NCI-H748 treated with DMSO at 0.1 percent for 48 hours (cell line): ENCODE results near the gene SNRPA.
"Not testable (repeated sequence)": the region's sequence is repeated elsewhere in the genome, so short reads cannot be mapped to it uniquely, and the experiment has no call there.

Experiments
- DNase-seq: peaks from one replicate; lab custom pipeline; 2025; lab: John Stamatoyannopoulos, UW

Gene SNRPA

GRCh38 chr19:40802300-40803169 is 51.5 kb downstream of the SNRPA start:
- no peak for DNase-seq

- DNase-seq = no peak
Observed at GRCh38 chr19:40803170-40803856, 52.3 kb downstream of the SNRPA start.

GRCh38 chr19:40803857-40804782 is 53.1 kb downstream of the SNRPA start:
- no peak for DNase-seq

- no peak for DNase-seq
Observed at GRCh38 chr19:40804783-40805242, 53.8 kb downstream of the SNRPA start.

- no peak for DNase-seq
Observed at GRCh38 chr19:40805258-40805868, 54.4 kb downstream of the SNRPA start.

- DNase-seq = peak; percentile 60
Observed at GRCh38 chr19:40806423-40807146, 55.6 kb downstream of the SNRPA start.

GRCh38 chr19:40807147-40808020 is 56.4 kb downstream of the SNRPA start:
- DNase-seq = peak; percentile 32

GRCh38 chr19:40808021-40808325 is 57.0 kb downstream of the SNRPA start:
- DNase-seq = no peak

- DNase-seq = no peak
Observed at GRCh38 chr19:40808497-40808896, 57.5 kb downstream of the SNRPA start.

- no peak for DNase-seq
Observed at GRCh38 chr19:40809358-40810086, 58.5 kb downstream of the SNRPA start.

- DNase-seq = no peak
Observed at GRCh38 chr19:40810160-40810559, 59.2 kb downstream of the SNRPA start.

- peak; percentile 35 for DNase-seq
Observed at GRCh38 chr19:40810649-40811408, 59.8 kb downstream of the SNRPA start.

GRCh38 chr19:40811478-40812341 is 60.7 kb downstream of the SNRPA start:
- no peak for DNase-seq

GRCh38 chr19:40812571-40812970 is 61.6 kb downstream of the SNRPA start:
- not testable (repeated sequence) for DNase-seq

GRCh38 chr19:40813182-40813581 is 62.2 kb downstream of the SNRPA start:
- no peak for DNase-seq
